WTC11 (cell line): ENCODE results near the gene STKLD1. TPM values are rescaled to one million over a fixed set of nuclear protein-coding genes. Genes with fewer than 3 reads are reported as not detected.
A peak's percentile ranks its signal among the peaks of the same experiment; 100 is the strongest.

Source experiments
- ATF1 ChIP-seq: sonication (generic); formaldehyde crosslinking; IDR thresholded peaks from 2 replicates; pipeline ENCODE4 v1.8.1; 2023; ENCODE audit warnings: mild to moderate bottlenecking, moderate library complexity, missing genetic modification reagents
- ATF3 ChIP-seq: sonication (generic); formaldehyde crosslinking; conservative IDR thresholded peaks from 2 replicates; pipeline ENCODE4 v1.8.1; 2022; ENCODE audit warnings: mild to moderate bottlenecking, missing genetic modification reagents
- CDX4 ChIP-seq: fragments of 250-450 bp; sonication (Bioruptor Pico); IDR thresholded peaks from 2 replicates; pipeline ENCODE4 v1.9.0; 2021; ENCODE audit warnings: moderate library complexity, mild to moderate bottlenecking, inconsistent platforms, borderline replicate concordance
- CREM ChIP-seq: sonication (generic); formaldehyde crosslinking; IDR thresholded peaks from 2 replicates; pipeline ENCODE4 v1.8.1; 2022; ENCODE audit warnings: mild to moderate bottlenecking, missing genetic modification reagents, moderate library complexity
- E2F1 ChIP-seq: sonication (generic); formaldehyde crosslinking; IDR thresholded peaks from 2 replicates; pipeline ENCODE4 v1.8.0; 2022; ENCODE audit warnings: mild to moderate bottlenecking, missing genetic modification reagents
- ELF4 ChIP-seq: sonication (generic); formaldehyde crosslinking; IDR thresholded peaks from 2 replicates; pipeline ENCODE4 v1.8.1; 2022; ENCODE audit warnings: low read depth, mild to moderate bottlenecking, moderate library complexity, missing genetic modification reagents
- EMX1 ChIP-seq: fragments of 250-450 bp; sonication (Bioruptor Pico); IDR thresholded peaks from 2 replicates; pipeline ENCODE4 v1.8.0; 2021; ENCODE audit warnings: mild to moderate bottlenecking
- HMGA2 ChIP-seq: fragments of 250-450 bp; sonication (Bioruptor Pico); IDR thresholded peaks from 2 replicates; pipeline ENCODE4 v1.4.0; 2021; ENCODE audit warnings: mild to moderate bottlenecking, moderate library complexity
- NFE2L1 ChIP-seq: sonication (generic); formaldehyde crosslinking; IDR thresholded peaks from 2 replicates; pipeline ENCODE4 v1.8.1; 2023; ENCODE audit warnings: missing genetic modification reagents
- NFYB ChIP-seq: sonication (generic); formaldehyde crosslinking; conservative IDR thresholded peaks from 2 replicates; pipeline ENCODE4 v1.8.0; 2022; ENCODE audit warnings: low read depth, missing genetic modification reagents
- PREB ChIP-seq: sonication (generic); formaldehyde crosslinking; IDR thresholded peaks from 2 replicates; pipeline ENCODE4 v1.8.1; 2022; ENCODE audit warnings: mild to moderate bottlenecking, missing genetic modification reagents, moderate library complexity, borderline replicate concordance
- PRRX2 ChIP-seq: fragments of 250-450 bp; sonication (Bioruptor Pico); IDR thresholded peaks from 2 replicates; pipeline ENCODE4 v1.8.0; 2021; ENCODE audit warnings: mild to moderate bottlenecking
- RORB ChIP-seq: fragments of 250-450 bp; sonication (Bioruptor Pico); IDR thresholded peaks from 2 replicates; pipeline ENCODE4 v1.9.0; 2021; ENCODE audit warnings: mild to moderate bottlenecking
- SMAD4 ChIP-seq: sonication (generic); formaldehyde crosslinking; IDR thresholded peaks from 2 replicates; pipeline ENCODE4 v1.8.0; 2022; ENCODE audit warnings: mild to moderate bottlenecking, missing genetic modification reagents
- SP1 ChIP-seq: sonication (generic); formaldehyde crosslinking; conservative IDR thresholded peaks from 2 replicates; pipeline ENCODE4 v1.8.1; 2022; ENCODE audit warnings: missing genetic modification reagents
- STAT6 ChIP-seq: sonication (generic); formaldehyde crosslinking; conservative IDR thresholded peaks from 2 replicates; pipeline ENCODE4 v1.8.1; 2023; ENCODE audit warnings: mild to moderate bottlenecking, low read depth, missing genetic modification reagents, moderate library complexity
- USF2 ChIP-seq: sonication (generic); formaldehyde crosslinking; IDR thresholded peaks from 2 replicates; pipeline ENCODE4 v1.8.1; 2023; ENCODE audit warnings: mild to moderate bottlenecking, missing genetic modification reagents, moderate library complexity
- ZBTB21 ChIP-seq: sonication (generic); formaldehyde crosslinking; IDR thresholded peaks from 2 replicates; pipeline ENCODE4 v1.8.1; 2023; ENCODE audit warnings: mild to moderate bottlenecking, missing genetic modification reagents, borderline replicate concordance
- ZNF232 ChIP-seq: sonication (generic); formaldehyde crosslinking; IDR thresholded peaks from 2 replicates; pipeline ENCODE4 v1.8.0; 2022; ENCODE audit warnings: mild to moderate bottlenecking, missing genetic modification reagents
- ZNF263 ChIP-seq: sonication (generic); formaldehyde crosslinking; IDR thresholded peaks from 2 replicates; pipeline ENCODE4 v1.8.1; 2022; ENCODE audit warnings: low read depth, mild to moderate bottlenecking, moderate library complexity, missing genetic modification reagents
- ZNF423 ChIP-seq: fragments of 250-450 bp; sonication (Bioruptor Pico); IDR thresholded peaks from 2 replicates; pipeline ENCODE4 v2.1.2; 2022; ENCODE audit warnings: mild to moderate bottlenecking, moderate library complexity
- total RNA-seq: library from RNA; stranded (reverse); gene quantifications from 3 replicates; pipeline ENCODE4 v1.2.3, GENCODE V29; 2021
- TF ChIP-seq, protein P1 (sequence below): sonication (generic); formaldehyde crosslinking; IDR thresholded peaks from 2 replicates; pipeline ENCODE4 v1.8.0; 2022; ENCODE audit warnings: missing genetic modification reagents
- TF ChIP-seq, protein P2 (sequence below): fragments of 250-450 bp; sonication (Bioruptor Pico); IDR thresholded peaks from 2 replicates; pipeline ENCODE4 v1.8.0; 2021; ENCODE audit warnings: mild to moderate bottlenecking
- TF ChIP-seq, protein P3 (sequence below): sonication (generic); formaldehyde crosslinking; IDR thresholded peaks from 2 replicates; pipeline ENCODE4 v1.8.1; 2022; ENCODE audit warnings: mild to moderate bottlenecking, moderate library complexity, missing genetic modification reagents
- TF ChIP-seq, protein P4 (sequence below): sonication (generic); formaldehyde crosslinking; IDR thresholded peaks from 2 replicates; pipeline ENCODE4 v1.8.1; 2022; ENCODE audit warnings: low read depth, mild to moderate bottlenecking, moderate library complexity, missing genetic modification reagents, borderline replicate concordance

Gene STKLD1
- total RNA-seq, 1 experiment from 2014 or later = 0.98 TPM

GRCh38 chr9:133356391-133357091 lies 19.6 kb upstream of the STKLD1 start, which contains the start of the genes SURF1 and SURF2 (continued):
- TF ChIP-seq ZBTB21 (CRISPR knock-in tag) = no peak
- TF ChIP-seq, protein P1, sequence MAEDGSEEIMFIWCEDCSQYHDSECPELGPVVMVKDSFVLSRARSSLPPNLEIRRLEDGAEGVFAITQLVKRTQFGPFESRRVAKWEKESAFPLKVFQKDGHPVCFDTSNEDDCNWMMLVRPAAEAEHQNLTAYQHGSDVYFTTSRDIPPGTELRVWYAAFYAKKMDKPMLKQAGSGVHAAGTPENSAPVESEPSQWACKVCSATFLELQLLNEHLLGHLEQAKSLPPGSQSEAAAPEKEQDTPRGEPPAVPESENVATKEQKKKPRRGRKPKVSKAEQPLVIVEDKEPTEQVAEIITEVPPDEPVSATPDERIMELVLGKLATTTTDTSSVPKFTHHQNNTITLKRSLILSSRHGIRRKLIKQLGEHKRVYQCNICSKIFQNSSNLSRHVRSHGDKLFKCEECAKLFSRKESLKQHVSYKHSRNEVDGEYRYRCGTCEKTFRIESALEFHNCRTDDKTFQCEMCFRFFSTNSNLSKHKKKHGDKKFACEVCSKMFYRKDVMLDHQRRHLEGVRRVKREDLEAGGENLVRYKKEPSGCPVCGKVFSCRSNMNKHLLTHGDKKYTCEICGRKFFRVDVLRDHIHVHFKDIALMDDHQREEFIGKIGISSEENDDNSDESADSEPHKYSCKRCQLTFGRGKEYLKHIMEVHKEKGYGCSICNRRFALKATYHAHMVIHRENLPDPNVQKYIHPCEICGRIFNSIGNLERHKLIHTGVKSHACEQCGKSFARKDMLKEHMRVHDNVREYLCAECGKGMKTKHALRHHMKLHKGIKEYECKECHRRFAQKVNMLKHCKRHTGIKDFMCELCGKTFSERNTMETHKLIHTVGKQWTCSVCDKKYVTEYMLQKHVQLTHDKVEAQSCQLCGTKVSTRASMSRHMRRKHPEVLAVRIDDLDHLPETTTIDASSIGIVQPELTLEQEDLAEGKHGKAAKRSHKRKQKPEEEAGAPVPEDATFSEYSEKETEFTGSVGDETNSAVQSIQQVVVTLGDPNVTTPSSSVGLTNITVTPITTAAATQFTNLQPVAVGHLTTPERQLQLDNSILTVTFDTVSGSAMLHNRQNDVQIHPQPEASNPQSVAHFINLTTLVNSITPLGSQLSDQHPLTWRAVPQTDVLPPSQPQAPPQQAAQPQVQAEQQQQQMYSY (CRISPR knock-in tag) = no peak
- no peak for TF ChIP-seq E2F1 (CRISPR knock-in tag)
- no peak for TF ChIP-seq ATF3 (CRISPR knock-in tag)
- TF ChIP-seq ATF1 (CRISPR knock-in tag) = 0 out of 2 replicates have a peak, but pooled peaks have one; percentile 39
- TF ChIP-seq, protein P2, sequence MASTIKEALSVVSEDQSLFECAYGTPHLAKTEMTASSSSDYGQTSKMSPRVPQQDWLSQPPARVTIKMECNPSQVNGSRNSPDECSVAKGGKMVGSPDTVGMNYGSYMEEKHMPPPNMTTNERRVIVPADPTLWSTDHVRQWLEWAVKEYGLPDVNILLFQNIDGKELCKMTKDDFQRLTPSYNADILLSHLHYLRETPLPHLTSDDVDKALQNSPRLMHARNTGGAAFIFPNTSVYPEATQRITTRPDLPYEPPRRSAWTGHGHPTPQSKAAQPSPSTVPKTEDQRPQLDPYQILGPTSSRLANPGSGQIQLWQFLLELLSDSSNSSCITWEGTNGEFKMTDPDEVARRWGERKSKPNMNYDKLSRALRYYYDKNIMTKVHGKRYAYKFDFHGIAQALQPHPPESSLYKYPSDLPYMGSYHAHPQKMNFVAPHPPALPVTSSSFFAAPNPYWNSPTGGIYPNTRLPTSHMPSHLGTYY (CRISPR knock-in tag) = no peak
- TF ChIP-seq SP1 (CRISPR knock-in tag) = peak; percentile 86
- no peak for TF ChIP-seq ZNF423 (CRISPR knock-in tag)
- no peak for TF ChIP-seq ZNF232 (CRISPR knock-in tag)
- TF ChIP-seq, protein P3, sequence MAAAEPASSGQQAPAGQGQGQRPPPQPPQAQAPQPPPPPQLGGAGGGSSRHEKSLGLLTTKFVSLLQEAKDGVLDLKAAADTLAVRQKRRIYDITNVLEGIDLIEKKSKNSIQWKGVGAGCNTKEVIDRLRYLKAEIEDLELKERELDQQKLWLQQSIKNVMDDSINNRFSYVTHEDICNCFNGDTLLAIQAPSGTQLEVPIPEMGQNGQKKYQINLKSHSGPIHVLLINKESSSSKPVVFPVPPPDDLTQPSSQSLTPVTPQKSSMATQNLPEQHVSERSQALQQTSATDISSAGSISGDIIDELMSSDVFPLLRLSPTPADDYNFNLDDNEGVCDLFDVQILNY (CRISPR knock-in tag) = peak; percentile 27; the same call in 1 of the 2 replicates
- TF ChIP-seq, protein P4, sequence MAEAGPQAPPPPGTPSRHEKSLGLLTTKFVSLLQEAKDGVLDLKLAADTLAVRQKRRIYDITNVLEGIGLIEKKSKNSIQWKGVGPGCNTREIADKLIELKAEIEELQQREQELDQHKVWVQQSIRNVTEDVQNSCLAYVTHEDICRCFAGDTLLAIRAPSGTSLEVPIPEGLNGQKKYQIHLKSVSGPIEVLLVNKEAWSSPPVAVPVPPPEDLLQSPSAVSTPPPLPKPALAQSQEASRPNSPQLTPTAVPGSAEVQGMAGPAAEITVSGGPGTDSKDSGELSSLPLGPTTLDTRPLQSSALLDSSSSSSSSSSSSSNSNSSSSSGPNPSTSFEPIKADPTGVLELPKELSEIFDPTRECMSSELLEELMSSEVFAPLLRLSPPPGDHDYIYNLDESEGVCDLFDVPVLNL (CRISPR knock-in tag) = 0 out of 2 replicates have a peak, but pooled peaks have one; percentile 10
- TF ChIP-seq ZNF263 = no peak
- TF ChIP-seq PREB (CRISPR knock-in tag) = no peak
- TF ChIP-seq EMX1 = no peak
- no peak for TF ChIP-seq CDX4 (CRISPR knock-in tag)
- 0 out of 2 replicates have a peak, but pooled peaks have one; percentile 9 for TF ChIP-seq USF2 (CRISPR knock-in tag)
- no peak for TF ChIP-seq NFYB (CRISPR knock-in tag)
- TF ChIP-seq STAT6 (CRISPR knock-in tag) = no peak
- TF ChIP-seq RORB (CRISPR knock-in tag) = no peak
- TF ChIP-seq CREM (CRISPR knock-in tag) = peak; percentile 18; the same call in 1 of the 2 replicates
- no peak for TF ChIP-seq HMGA2
- TF ChIP-seq NFE2L1 = no peak
- TF ChIP-seq PRRX2 (CRISPR knock-in tag) = no peak
- no peak for TF ChIP-seq ELF4
- no peak for TF ChIP-seq SMAD4 (CRISPR knock-in tag)
